GM19035 (cell line): ENCODE measurements around the gene WBP2NL.
"Not testable (repeated sequence)": the region's sequence is repeated elsewhere in the genome, so short reads cannot be mapped to it uniquely, and the experiment has no call there.

Source experiments
- ATAC-seq: cut with Tn5 transposase; IDR thresholded peaks from one replicate; pipeline ENCODE4 v1.9.1; 2021; ENCODE audit not compliant: unreplicated experiment

Gene WBP2NL

GRCh38 chr22:41998361-41999261, at the start of gene WBP2NL:
WBP2NL (plus strand) TSS chr22:41998788; CDS start chr22:41998819, 31 bp downstream.
- ATAC-seq: peak; percentile 82

- not testable (repeated sequence) for ATAC-seq
Measured at GRCh38 chr22:41948928-41949296, 49.7 kb upstream of the WBP2NL start.

GRCh38 chr22:41949297-41949965, 49.2 kb upstream of the WBP2NL start:
- no peak for ATAC-seq

- ATAC-seq: no peak
Measured at GRCh38 chr22:41951898-41952474, 46.6 kb upstream of the WBP2NL start, which contains the start of gene SMIM45. SMIM45 (plus strand) TSS chr22:41952150.

- no peak for ATAC-seq
Measured at GRCh38 chr22:41952713-41953112, 45.9 kb upstream of the WBP2NL start.

GRCh38 chr22:41957941-41958556, 40.5 kb upstream of the WBP2NL start:
- ATAC-seq: no peak

GRCh38 chr22:41963453-41964111, 35.0 kb upstream of the WBP2NL start:
- ATAC-seq: no peak

- no peak for ATAC-seq
Measured at GRCh38 chr22:41964112-41964491, 34.5 kb upstream of the WBP2NL start.

- no peak for ATAC-seq
Measured at GRCh38 chr22:41966225-41966606, 32.4 kb upstream of the WBP2NL start.

- no peak for ATAC-seq
Measured at GRCh38 chr22:41966607-41967240, 31.9 kb upstream of the WBP2NL start.

GRCh38 chr22:41968601-41969000, 30.0 kb upstream of the WBP2NL start:
- no peak for ATAC-seq

GRCh38 chr22:41969110-41969646, 29.4 kb upstream of the WBP2NL start, which contains the start of gene SEPTIN3:
SEPTIN3 (plus strand) TSS chr22:41969443; CDS start chr22:41971493, 2,050 bp downstream.
- no peak for ATAC-seq

GRCh38 chr22:41970601-41971000, 28.0 kb upstream of the WBP2NL start:
- no peak for ATAC-seq

GRCh38 chr22:41971431-41971830, 27.2 kb upstream of the WBP2NL start:
- ATAC-seq: no peak

- no peak for ATAC-seq
Measured at GRCh38 chr22:41974691-41975290, 23.8 kb upstream of the WBP2NL start.

- no peak for ATAC-seq
Measured at GRCh38 chr22:41975299-41976069, 23.1 kb upstream of the WBP2NL start.

- no peak for ATAC-seq
Measured at GRCh38 chr22:41976070-41976901, 22.3 kb upstream of the WBP2NL start.

GRCh38 chr22:41976961-41977566, 21.5 kb upstream of the WBP2NL start:
- ATAC-seq: no peak
